Measurements from ENCODE around the gene LURAP1L.
"Not testable (repeated sequence)": the region's sequence is repeated elsewhere in the genome, so short reads cannot be mapped to it uniquely, and the experiment has no call there.

The LURAP1L gene

DNA sequence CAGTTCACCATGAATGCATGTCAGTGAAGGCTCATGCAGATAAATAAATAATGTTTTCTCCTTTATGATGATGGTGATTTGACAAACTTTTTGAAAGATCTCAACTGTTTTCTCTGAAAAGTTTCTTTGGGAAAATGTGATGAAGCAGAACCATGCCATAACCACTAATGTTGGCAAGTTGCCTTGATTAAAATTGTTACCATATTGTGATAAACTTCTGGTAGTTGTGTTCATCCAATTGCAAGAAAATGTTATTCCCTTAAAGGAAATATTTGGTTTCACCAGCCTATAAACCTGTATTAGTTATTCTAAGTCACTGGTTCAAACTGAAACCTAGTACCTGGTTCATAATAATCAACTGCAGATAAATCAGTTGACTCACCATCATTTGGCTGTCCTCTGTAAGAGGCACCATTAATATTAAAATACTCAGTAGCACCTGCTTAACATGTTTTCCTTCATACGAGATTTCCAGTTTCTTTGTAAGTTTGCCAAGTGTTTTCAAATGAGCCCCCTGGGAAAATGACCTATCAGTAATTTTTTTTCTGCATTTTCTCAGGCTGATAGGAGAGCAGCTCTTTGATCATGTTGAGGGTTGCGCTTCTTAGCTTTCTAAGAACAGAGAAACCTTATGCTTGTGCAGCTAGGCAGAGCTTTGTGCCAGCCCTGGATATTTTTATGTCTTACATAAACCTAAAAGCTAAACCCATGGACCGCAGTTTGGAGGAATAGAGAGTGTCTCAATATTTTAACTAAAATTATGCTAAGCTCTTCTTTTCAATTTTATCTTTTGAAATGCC, 88.0 kb downstream of the LURAP1L start:
- peak; percentile 56 for FAIRE-seq

DNA sequence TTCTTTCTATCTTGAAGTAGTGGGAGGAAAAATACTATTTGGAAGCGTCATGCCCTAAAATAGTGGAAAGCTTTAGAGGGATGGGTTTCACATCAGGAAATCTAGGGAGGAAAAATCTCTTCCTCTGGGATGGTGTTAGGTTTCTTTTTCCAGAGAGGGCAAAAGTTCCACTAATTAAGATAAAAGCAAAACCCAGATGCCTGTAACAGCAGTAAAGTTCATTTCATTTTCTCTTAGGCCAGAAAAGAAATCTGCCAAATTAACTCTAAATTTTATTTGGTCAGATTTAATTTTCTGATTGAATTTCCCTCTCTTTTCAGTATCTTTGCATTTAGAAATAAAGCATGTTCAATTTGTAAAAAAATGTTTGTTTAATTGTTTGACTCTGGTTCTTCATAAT, 88.8 kb downstream of the LURAP1L start:
- FAIRE-seq = no peak

- FAIRE-seq = not testable (repeated sequence)
Observed at GRCh38 chr9:12865380-12865779, 90.6 kb downstream of the LURAP1L start.

All from islet of Langerhans (tissue), 1 donor.